NCI-H82 treated with DMSO at 0.1 percent for 48 hours (cell line): Measurements from ENCODE around the gene OR8S1.
"Not testable (repeated sequence)": the region's sequence is repeated elsewhere in the genome, so short reads cannot be mapped to it uniquely, and the experiment has no call there.

Experiments
- DNase-seq: peaks from one replicate; lab custom pipeline; 2025; ENCODE audit not compliant: unreplicated experiment; lab: John Stamatoyannopoulos, UW

Gene OR8S1

GRCh38 chr12:48525332-48525731, at the start of gene OR8S1:
Gene OR8S1 (plus strand): TSS chr12:48525632. CDS start chr12:48525632, 0 bp downstream.
- no peak for DNase-seq

GRCh38 chr12:48482198-48482597, 43.2 kb upstream of the OR8S1 start, which contains the start of gene C12orf54:
Gene C12orf54 (plus strand): TSS chr12:48482498. CDS start chr12:48483297, 799 bp downstream.
- no peak for DNase-seq

- DNase-seq, result no peak
Observed at GRCh38 chr12:48482930-48483329, 42.5 kb upstream of the OR8S1 start.

GRCh38 chr12:48486261-48486660, 39.2 kb upstream of the OR8S1 start:
- no peak for DNase-seq

- DNase-seq, result no peak
Observed at GRCh38 chr12:48486679-48487078, 38.8 kb upstream of the OR8S1 start.

GRCh38 chr12:48489012-48489411, 36.4 kb upstream of the OR8S1 start:
- DNase-seq, result no peak

- not testable (repeated sequence) for DNase-seq
Observed at GRCh38 chr12:48489456-48489855, 36.0 kb upstream of the OR8S1 start.

GRCh38 chr12:48500281-48500680, 25.2 kb upstream of the OR8S1 start:
- not testable (repeated sequence) for DNase-seq

GRCh38 chr12:48506836-48507235, 18.6 kb upstream of the OR8S1 start:
- not testable (repeated sequence) for DNase-seq

- no peak for DNase-seq
Observed at GRCh38 chr12:48508987-48509386, 16.4 kb upstream of the OR8S1 start.

GRCh38 chr12:48510111-48510510, 15.3 kb upstream of the OR8S1 start:
- DNase-seq, result no peak

GRCh38 chr12:48512855-48513254, 12.6 kb upstream of the OR8S1 start:
- no peak for DNase-seq

GRCh38 chr12:48514728-48515127, 10.7 kb upstream of the OR8S1 start:
- no peak for DNase-seq

GRCh38 chr12:48520381-48520780, 5.1 kb upstream of the OR8S1 start:
- DNase-seq, result not testable (repeated sequence)

- no peak for DNase-seq
Observed at GRCh38 chr12:48527891-48528670, 2.6 kb downstream of the OR8S1 start.

- DNase-seq, result no peak
Observed at GRCh38 chr12:48532601-48533000, 7.2 kb downstream of the OR8S1 start.

GRCh38 chr12:48536602-48537001, 11.2 kb downstream of the OR8S1 start:
- no peak for DNase-seq

GRCh38 chr12:48542300-48542928, 17.0 kb downstream of the OR8S1 start:
- DNase-seq, result peak; percentile 13

GRCh38 chr12:48545833-48546469, 20.5 kb downstream of the OR8S1 start:
- DNase-seq, result no peak

- DNase-seq, result not testable (repeated sequence)
Observed at GRCh38 chr12:48547012-48547411, 21.6 kb downstream of the OR8S1 start.

GRCh38 chr12:48551636-48552035, 26.2 kb downstream of the OR8S1 start:
- not testable (repeated sequence) for DNase-seq
